Smooth muscle cell (in vitro differentiated cells): ENCODE results near the gene POC1B. TPM values are rescaled to one million over a fixed set of nuclear protein-coding genes. Genes with fewer than 3 reads are reported as not detected.
A peak's percentile ranks its signal among the peaks of the same experiment; 100 is the strongest.

Source experiments
- DNase-seq: peaks from one replicate; lab custom pipeline; 2025; ENCODE audit not compliant: unreplicated experiment; lab: John Stamatoyannopoulos, UW
- H2AFZ ChIP-seq: fragments of 200-600 bp; sonication (generic); 2 replicates; pipeline ENCODE4 v1.6.0; 2016; ENCODE audit warnings: antibody characterized with exemption, low read depth, mild to moderate bottlenecking
- H3F3A ChIP-seq: fragments of 200-600 bp; sonication (generic); 2 replicates; pipeline ENCODE4 v1.6.0; 2017; ENCODE audit warnings: antibody characterized with exemption, low read depth
- H3K27ac ChIP-seq: fragments of 200-600 bp; sonication (generic); 2 replicates; pipeline ENCODE4 v1.5.1; 2016; ENCODE audit warnings: low read depth, mild to moderate bottlenecking
- H3K27me3 ChIP-seq: fragments of 200-600 bp; sonication (generic); 2 replicates; pipeline ENCODE4 v1.6.1; 2016; ENCODE audit warnings: low read depth, mild to moderate bottlenecking
- H3K36me3 ChIP-seq: fragments of 200-600 bp; sonication (generic); 2 replicates; pipeline ENCODE4 v1.5.1; 2016; ENCODE audit warnings: low read depth
- H3K4me1 ChIP-seq: fragments of 200-600 bp; sonication (generic); 2 replicates; pipeline ENCODE4 v1.5.1; 2016; ENCODE audit warnings: low read depth
- H3K4me2 ChIP-seq: fragments of 200-600 bp; sonication (generic); 2 replicates; pipeline ENCODE4 v1.6.0; 2016; ENCODE audit warnings: mild to moderate bottlenecking
- H3K4me3 ChIP-seq: fragments of 200-600 bp; sonication (generic); 2 replicates; pipeline ENCODE4 v1.5.1; 2016; ENCODE audit warnings: mild to moderate bottlenecking
- H3K79me2 ChIP-seq: fragments of 200-600 bp; sonication (generic); 2 replicates; pipeline ENCODE4 v1.6.0; 2016; ENCODE audit warnings: low read depth, mild to moderate bottlenecking
- H3K9ac ChIP-seq: fragments of 200-600 bp; sonication (generic); 2 replicates; pipeline ENCODE4 v1.6.0; 2016; ENCODE audit warnings: low read depth
- H3K9me3 ChIP-seq: fragments of 200-600 bp; sonication (generic); replicated peaks from 2 replicates; pipeline ENCODE4 v1.5.1; 2016; ENCODE audit warnings: low read depth
- H4K20me1 ChIP-seq: fragments of 200-600 bp; sonication (generic); 2 replicates; pipeline ENCODE4 v1.6.0; 2016; ENCODE audit warnings: low read depth
- CTCF ChIP-seq: fragments of 200-600 bp; sonication (generic); IDR thresholded peaks from 2 replicates; pipeline ENCODE4 v1.5.1; 2017; ENCODE audit warnings: borderline replicate concordance, mild to moderate bottlenecking, antibody characterized with exemption; ENCODE audit not compliant: insufficient read depth, poor library complexity, severe bottlenecking
- WGBS: methylation state at CpG from one replicate; pipeline ENCODE4 v1.1.7; 2016; ENCODE audit warnings: low lambda C conversion rate; 5-methylcytosine and 5-hydroxymethylcytosine counted together
- polyA plus RNA-seq: library from polyadenylated mRNA; unstranded; fragments of >200 nt; fragmentation: Nextera tagmentation; extraction: Ambion mirVana; gene quantifications from 2 replicates; pipeline ENCODE4 v1.2.1, GENCODE V29; 2016
- total RNA-seq: library from RNA; depleted of rRNA; stranded (reverse); fragments of >200 nt; gene quantifications from 2 replicates; pipeline ENCODE4 v1.2.3, GENCODE V29; 2014

Gene POC1B
- total and polyA plus RNA-seq, 2 experiments from 2014 or later = 9.1 to 13.3 TPM

GRCh38 chr12:89474615-89475014 is 51.2 kb downstream of the POC1B start:
- H3K27ac ChIP-seq = no peak overlapping the region
- no peak overlapping the region for H3K4me3 ChIP-seq
- TF ChIP-seq CTCF = no peak
- no peaks in the 10 kb centered on the region for H3K4me1 ChIP-seq
- no peak overlapping the region for H2AFZ ChIP-seq
- no peaks in the 10 kb centered on the region for H3K27me3 ChIP-seq
- H3F3A ChIP-seq = no peaks in the 10 kb centered on the region
- no peaks in the 10 kb centered on the region for H3K36me3 ChIP-seq
- H3K4me2 ChIP-seq = no peak overlapping the region
- no peak overlapping the region for H3K9ac ChIP-seq
- no peaks in the 10 kb centered on the region for H3K9me3 ChIP-seq
- no peaks in the 10 kb centered on the region for H3K79me2 ChIP-seq
- no peaks in the 10 kb centered on the region for H4K20me1 ChIP-seq
- 85% methylated on average over 1 of the region's 1 CpG for WGBS
- DNase-seq = no peak

- no peaks in the 10 kb centered on the region for H3K4me1 ChIP-seq
- DNase-seq = no peak
- 78% methylated on average over 2 of the region's 2 CpGs for WGBS
Measured at GRCh38 chr12:89472508-89472907, 53.3 kb downstream of the POC1B start.

GRCh38 chr12:89470741-89471509 is 54.9 kb downstream of the POC1B start:
- no peak overlapping the region for H3K27ac ChIP-seq
- WGBS = 71% methylated on average over 3 of the region's 3 CpGs
- no peak for DNase-seq

More at GRCh38 chr12:89472508-89472907, 53.3 kb downstream of the POC1B start:
- peak overlapping the region; percentile 15 for H3K4me2 ChIP-seq
- H3K9me3 ChIP-seq = no peaks in the 10 kb centered on the region
- no peaks in the 10 kb centered on the region for H3F3A ChIP-seq
- H3K27ac ChIP-seq = peak overlapping the region; percentile 48
- no peak for TF ChIP-seq CTCF
- no peak overlapping the region for H3K4me3 ChIP-seq
- H4K20me1 ChIP-seq = no peaks in the 10 kb centered on the region
- no peaks in the 10 kb centered on the region for H3K79me2 ChIP-seq
- H3K27me3 ChIP-seq = no peaks in the 10 kb centered on the region
- H2AFZ ChIP-seq = no peak overlapping the region
- H3K36me3 ChIP-seq = no peaks in the 10 kb centered on the region
- no peak overlapping the region for H3K9ac ChIP-seq

More at GRCh38 chr12:89470741-89471509, 54.9 kb downstream of the POC1B start:
- no peaks in the 10 kb centered on the region for H3K36me3 ChIP-seq
- H3K4me1 ChIP-seq = no peaks in the 10 kb centered on the region
- H4K20me1 ChIP-seq = no peaks in the 10 kb centered on the region
- H3K79me2 ChIP-seq = no peaks in the 10 kb centered on the region
- H3K9ac ChIP-seq = no peak overlapping the region
- H3K9me3 ChIP-seq = no peaks in the 10 kb centered on the region
- H3K27me3 ChIP-seq = no peaks in the 10 kb centered on the region
- no peak overlapping the region for H3K4me2 ChIP-seq
- no peaks in the 10 kb centered on the region for H3F3A ChIP-seq
- TF ChIP-seq CTCF = peak; percentile 51
- H2AFZ ChIP-seq = no peak overlapping the region
- no peak overlapping the region for H3K4me3 ChIP-seq
